NCI-H1092 treated with DMSO at 0.1 percent for 48 hours (cell line): Measurements from ENCODE around the gene HLA-B.
"Not testable (repeated sequence)": the region's sequence is repeated elsewhere in the genome, so short reads cannot be mapped to it uniquely, and the experiment has no call there.

Experiments
- DNase-seq: peaks from one replicate; lab custom pipeline; 2025; lab: John Stamatoyannopoulos, UW

Gene HLA-B

DNA sequence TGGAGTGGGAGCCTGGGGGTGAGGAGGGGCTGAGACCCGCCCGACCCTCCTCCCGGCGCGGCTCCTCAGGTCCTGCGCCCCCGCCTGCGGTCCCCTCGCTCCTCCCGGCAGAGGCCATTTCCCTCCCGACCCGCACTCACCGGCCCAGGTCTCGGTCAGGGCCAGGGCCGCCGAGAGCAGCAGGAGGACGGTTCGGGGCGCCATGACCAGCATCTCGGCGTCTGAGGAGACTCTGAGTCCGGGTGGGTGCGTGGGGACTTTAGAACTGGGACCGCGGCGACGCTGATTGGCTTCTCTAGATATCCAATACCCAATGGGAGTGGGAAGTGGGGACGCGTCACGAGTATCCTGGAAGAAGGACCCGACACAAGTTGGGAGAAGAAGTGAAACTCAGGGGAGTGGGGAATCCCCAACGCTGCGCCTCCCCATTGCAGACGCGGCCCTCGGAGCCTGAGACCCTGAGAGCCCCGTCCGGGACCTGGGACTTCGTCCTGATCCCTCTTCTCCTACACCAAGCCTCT lies at the start of gene HLA-B:
Gene HLA-B, minus strand, starts transcription at position 234 of the 521 bp plus-strand sequence. Its CDS starts 21 bp downstream, at position 213.
- DNase-seq, result peak; percentile 1

DNA sequence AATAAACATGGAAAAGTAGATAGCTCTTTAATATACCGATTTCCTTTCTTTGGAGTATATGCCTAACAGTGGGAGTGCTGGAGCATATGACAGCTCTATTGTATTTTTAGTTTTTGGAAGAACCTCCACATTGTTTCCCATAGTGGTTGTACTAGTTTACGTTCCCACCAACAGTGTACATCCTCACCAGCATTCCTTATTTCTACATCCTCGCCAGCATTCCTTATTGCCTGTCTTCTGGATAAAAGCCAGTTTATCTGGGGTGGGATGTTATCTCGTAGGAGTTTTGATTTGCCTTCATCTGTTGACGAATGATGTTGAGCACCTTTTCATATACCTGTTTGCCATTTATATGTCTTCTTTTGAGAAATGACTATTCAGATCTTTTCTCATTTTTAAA lies 49.0 kb upstream of the HLA-B start:
- no peak for DNase-seq

DNA sequence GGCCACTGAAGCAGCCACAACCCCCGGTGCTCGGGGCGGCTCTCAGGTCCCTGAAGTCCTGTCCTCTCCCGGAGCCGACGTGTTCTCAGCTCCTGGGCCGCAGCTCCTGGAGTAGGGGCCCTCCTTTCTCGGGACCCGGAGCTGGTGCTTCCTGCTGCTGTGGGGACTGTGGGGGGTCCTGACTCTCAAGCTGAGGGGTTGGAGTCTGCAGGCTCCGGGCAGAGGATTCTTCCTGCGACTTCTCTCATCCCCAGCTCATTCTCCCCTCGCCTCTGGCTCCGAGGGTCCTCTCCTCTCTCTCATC lies 47.0 kb upstream of the HLA-B start:
- DNase-seq, result not testable (repeated sequence)

DNA sequence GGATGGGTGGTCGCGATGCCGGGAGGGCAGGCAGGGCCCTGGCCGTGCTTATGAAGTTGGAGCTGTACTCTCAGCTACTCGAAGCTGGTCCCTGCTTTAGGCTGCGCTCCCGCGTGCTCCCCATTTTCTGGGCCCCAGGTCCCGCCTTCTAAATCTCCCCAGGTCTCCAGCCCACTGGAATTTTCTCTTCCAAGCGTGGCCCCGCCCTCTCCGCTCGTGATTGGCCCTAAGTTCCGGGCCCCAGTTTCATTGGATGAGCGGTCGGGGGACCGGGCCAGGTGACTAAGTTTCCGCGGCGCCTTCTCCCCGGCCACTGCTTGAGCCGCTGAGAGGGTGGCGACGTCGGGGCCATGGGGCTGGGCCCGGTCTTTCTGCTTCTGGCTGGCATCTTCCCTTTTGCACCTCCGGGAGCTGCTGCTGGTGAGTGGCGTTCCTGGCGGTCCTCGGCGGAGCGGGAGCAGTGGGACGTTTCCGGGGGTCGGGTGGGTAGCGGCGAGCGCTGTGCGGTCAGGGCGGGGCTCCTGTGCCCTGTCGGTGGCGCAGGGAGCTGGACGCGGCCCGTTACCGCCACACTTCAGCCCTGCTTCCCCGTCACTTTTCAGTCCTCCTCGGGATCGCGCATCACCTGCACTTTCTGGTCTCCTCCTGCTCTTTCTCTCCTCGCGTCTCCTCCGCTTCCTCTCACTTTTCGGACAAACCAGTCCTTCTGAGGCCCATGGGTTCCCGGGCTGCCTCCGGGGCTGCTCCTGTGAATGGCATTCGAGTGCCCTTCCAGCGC lies 46.5 kb upstream of the HLA-B start, which contains the start of gene MICA:
Gene MICA, plus strand, starts transcription at position 313 of the 778 bp plus-strand sequence. Its CDS starts 38 bp downstream, at position 351.
- no peak for DNase-seq

DNA sequence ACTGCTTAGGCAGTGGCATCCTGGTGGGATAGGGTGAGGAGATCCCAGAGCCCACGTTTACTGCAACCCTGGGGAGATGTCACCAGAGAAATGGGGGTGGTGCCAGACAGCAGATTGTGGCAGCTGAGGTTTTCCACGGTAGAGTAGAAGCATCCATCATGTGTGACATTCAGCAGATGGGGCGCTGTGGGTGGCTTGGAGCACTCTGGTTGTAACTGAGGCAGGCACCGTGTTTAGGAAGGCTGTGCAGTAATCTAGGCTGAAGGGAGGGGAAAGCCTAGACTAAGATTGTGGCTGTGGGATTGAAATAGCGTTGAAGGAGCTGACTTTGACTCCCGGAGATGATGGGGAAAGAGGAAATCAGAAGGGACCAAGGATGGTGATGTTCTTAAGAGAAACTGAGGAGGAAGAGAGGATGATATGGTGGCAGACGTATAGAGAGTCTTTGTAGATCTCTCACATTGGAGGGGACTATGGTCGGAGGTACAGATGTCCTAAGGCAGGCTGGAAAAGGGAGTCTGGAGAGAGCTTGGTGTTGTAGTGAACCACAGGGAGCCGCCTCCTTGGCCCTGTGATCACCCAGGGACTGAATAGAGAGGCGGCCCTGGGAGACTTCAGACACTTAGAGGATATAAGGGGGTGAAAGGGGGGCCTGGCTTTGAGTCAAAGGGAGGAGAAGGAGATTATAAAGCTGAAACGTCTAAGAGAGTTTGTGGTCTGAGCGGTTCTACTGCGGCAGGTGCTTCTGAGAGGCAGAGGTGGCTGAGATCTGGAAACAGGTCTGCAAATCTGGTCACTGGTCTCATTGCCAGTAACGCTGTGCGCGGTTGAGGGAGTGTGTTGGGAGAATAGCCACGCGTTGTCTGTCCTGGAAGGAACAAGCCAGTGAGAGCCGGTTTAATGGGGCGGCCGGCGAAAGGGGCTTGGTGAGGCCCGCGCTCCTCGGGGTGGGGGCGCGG lies 45.6 kb upstream of the HLA-B start:
- DNase-seq, result no peak

DNA sequence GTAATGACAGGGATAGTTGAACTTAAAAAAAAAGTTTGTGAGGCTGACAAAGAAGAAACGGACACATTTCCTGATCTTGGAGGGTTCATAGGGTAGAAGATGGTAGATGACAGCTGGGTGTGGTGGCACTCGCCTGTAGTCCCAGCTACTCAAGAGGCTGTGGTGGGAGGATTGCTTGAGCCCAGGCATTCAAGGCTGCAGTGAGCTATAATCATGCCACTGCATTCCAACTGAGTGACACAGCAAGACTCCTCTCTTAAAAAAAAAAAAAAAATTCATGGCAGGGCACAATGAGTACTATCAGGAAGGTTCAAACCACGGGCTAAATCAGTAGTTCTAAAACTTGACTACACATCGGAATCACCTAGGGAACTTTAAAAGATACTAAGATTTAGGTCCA lies 44.4 kb upstream of the HLA-B start:
- DNase-seq, result no peak

DNA sequence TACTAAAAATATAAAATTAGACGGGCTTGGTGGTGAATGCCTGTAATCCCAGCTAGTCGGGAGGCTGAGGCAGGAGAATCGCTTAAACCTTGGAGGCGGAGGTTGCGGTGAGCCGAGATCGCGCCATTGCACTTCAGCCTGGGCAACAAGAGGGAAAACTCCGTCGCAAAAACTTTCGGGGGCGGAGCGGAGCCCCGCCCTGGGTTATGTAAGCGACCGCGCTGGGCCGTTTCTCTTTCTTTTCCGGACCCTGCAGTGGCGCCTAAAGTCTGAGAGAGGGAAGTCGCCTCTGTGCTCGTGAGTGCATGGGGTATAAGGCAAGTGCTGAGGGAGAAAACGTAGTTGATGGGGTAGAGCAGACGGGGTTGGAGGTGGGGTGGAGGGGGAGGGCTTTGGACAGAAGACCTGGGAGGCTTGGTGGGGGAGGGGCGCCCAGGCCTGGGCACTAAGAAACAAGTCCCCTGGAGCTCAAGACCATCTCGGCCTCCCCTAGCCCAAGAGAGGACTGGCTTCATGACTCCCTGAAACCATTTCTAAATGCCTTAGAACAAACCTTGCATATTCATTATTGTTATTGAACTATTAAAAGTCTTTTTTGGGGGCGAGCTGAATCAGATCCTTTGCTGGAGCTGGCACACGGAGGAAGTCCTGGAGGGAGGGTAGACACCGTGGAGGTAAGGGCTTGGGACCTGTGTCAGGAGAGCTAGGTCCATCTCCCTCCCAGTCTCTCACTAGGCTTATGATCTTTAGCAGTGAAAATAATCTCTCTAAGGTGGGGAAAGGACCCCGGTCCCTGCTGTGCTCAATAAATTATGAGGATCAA lies 43.7 kb upstream of the HLA-B start:
- no peak for DNase-seq

DNA sequence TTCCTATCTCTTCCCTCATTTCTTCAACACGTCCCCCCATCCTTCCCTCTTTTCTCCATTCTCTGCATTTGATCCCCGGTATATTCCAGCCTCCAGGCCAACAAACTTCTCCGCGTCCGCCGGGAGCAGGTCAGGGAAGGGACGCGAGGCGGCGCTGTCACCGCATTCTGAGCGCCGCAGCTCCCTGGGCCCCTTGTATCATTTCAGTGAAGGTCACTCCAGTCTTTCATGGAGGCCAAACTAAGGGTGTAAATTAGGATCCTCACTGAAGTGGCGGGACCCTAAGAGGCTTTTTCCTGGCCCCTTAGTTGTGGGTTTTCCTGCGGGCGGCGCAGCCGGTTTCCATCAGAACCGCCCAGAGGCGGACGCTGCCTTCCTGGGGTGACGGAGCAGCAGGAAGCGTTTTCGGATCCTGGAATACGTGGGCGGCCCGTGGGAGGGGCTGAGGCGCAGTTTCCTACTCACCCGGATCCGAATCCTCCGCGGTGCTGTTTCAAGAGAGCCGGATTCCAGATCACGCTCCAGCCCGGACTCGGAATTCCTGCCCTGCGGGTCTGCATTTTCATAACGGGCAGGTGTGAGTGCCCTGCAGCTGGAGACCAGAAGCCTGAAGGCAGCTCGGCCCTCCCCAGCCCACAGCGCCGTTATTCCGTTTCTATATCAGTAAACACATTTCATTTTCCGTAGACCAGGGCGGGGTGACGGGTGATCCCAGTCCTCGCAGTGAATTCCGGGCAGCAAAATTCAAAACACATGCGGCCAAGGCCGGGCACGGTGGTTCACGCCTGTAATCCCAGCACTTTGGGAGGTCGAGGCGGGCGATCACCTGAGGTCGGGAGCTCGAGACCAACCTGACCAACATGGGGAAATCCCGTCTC lies 42.8 kb upstream of the HLA-B start:
- peak; percentile 1 for DNase-seq

DNA sequence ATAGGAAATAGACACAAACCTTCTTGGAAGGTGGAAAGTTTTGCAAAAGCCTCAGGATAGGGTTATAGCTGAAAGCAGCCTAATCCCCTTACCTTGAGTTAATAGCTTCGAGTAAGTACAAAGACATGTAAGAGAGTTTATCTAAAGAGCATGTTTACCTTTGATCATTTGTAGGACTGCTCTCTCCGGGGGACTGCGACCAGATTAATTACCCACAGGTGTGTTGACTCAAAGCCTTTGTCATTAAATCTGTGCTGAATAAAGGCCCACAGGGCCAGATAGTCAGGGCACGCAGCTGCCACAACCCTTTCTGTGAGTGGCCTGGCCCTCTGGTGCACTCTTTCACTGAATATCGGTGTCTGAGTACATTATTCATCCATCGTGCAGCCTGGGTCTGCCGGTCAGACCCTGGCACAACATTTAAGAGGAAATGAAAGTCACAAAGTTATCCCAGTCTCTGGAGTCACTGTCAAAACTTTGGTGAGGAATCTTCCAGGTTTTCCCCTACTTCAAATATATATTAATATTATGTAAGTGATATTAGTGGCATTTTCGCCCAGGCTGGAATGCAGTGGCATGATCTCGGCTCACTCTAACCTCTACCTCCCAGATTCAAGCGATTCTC lies 41.0 kb upstream of the HLA-B start:
- DNase-seq, result no peak

DNA sequence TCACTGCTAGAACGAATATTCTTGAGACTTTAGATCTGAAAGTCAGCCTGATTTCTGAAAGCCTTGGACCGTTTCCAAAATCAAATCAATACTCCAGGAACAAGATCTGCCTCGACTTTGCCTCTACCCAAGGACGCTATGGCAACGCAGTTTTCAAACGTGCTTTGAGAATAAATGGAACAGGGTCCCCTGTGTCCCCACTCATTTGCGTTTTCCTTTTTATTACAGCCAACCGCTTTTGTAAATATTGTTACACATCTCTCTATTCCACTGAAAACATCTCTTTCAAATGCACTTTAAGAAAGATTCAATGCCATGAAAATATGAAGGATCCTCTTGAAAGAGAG lies 40.1 kb upstream of the HLA-B start:
- not testable (repeated sequence) for DNase-seq

DNA sequence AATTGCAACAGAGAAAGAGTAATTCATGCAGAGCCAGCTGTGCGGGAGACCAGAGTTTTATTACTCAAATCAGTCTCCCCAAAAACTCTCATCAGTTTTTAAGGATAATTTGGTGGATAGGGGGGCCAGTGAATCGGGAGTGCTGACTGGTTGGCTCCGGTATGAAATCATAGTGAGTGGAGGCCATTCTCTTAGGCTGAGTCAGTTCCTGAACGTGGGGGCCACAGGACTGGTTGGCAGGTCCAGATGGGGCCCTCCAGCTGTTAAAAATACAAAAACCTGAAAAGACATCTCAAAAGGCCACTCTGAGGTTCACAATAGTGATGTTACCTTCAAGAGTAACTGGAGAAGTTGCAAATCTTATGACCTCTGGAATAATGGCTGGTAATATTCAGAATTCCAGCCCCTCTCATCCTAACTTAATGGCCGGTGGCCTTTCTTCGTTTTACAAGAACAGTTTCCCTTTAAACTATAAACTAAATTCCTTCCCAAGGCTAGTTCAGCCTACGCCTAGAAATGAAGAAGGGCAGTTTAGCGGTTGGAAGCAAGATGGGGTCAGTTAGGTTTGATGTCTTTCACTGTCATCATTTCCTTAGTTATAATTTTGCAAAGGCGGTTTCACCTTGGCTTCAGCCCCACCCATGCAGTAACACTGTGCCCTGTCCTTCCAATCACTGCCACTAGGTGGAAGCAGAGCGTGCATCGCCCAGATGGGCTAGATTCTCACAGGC lies 39.6 kb upstream of the HLA-B start:
- peak; percentile 5 for DNase-seq

DNA sequence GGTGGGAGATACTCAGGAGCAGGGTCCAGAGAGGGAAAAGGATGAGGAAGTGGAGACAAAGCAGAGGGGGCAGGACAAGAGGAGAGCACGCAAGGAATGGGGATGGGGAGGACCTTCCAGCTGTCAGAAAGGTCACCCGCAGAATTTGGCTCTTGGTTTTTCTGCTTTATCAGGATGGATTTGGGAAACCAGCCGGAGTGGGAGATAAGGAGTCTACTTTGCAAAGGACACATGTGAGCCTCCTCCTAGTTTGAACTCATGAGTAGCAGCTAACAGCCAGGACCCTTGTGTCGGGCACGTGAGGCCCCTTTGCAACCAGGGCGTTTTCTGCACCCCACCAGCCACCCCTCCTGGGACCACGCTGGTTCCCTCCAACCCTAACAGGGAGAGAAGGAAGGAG lies 38.9 kb upstream of the HLA-B start:
- no peak for DNase-seq

DNA sequence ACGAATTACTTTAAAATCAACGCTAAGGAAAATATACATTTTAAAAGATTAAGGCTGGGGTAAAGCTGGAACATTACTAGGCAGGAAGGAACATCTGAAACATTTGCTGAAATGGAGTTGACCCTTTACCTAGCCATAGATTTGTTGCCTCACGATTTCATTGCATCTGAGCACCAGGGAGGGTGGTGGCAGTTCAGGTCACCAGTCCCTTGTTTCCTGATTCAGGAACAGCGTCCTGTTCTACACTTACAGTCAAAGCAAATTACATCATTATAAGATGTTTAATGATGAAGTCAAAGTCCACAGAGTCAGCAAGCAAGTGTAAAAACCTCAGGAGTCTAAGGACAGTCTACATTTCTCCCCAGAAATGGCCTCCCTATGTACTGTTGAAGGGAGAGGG lies 37.4 kb upstream of the HLA-B start:
- DNase-seq, result no peak

DNA sequence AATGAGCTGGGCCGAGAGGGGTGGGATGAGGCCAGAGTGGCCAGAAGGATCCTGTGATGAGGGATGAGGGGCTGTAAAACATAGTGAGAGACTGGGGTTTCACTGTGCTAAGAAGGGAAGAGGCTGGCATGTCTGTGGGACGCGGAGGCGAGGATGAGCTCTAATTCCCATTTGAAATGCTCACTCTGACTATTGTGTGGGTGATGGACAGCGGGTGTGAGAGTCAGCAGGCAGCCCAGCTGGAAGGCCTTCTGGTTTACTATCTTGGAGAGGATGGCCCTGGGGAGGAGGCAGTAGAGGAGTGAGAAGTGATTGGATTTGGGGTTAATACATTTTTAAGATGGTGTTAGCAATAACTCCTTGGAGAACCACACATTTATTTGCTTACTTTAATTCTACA lies 37.0 kb upstream of the HLA-B start:
- no peak for DNase-seq

DNA sequence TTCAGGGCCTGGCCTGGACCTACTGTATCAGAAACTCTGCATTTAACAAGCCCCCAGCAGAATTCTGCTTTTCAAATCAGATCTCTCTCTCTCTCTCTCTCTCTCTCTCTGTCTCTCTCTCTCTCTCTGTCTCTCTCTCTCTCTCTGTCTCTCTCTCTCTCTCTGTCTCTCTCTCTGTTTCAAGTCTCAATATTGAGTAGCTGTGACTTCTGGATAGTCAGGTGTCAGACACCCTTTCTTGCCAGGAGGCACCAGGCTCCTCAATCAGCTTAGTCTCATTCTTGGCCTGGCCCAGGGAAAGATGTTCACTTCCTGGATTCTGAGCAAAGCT lies 32.8 kb upstream of the HLA-B start:
- DNase-seq, result not testable (repeated sequence)

DNA sequence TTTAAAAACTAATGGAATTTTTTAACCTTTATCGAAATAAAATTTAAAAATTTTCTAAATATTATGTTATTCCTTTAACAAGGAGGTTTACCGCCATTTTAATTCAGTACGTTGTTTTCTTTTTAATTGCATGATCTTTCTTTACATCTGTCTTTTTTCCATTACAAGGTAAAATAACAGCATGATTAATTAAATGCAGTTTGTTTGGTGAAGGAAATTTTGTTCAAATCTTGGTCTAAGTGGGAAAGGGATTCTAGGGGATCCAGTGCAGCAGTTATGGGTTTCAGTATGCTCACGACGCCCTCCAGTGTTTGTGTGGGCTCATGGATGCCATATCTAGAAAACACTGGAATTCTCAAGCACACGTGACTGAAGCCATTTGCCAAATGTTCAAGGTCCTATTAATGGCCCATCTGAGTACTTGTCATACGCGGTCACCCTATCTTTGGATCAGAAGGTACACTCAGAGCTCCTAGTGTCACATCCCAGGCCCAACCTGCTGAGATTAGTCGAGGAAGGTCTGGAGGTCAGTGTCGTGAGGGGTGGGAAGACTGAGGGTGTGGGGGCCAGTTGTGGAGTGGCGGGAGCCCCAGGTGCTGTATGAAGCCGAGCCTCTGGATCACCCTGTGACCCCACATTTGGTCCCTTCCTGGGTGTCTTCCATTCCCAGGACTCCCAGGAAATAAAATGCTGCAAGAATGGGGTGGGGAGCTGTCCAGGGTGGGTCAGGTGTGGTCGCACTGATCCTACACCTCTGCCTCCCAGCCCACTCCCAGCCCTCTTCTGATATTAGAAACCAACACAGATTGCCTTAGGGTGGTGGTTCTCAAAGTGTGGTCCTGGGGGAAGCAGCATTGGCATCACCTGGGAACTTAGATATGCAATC lies 32.2 kb upstream of the HLA-B start:
- DNase-seq, result not testable (repeated sequence)

DNA sequence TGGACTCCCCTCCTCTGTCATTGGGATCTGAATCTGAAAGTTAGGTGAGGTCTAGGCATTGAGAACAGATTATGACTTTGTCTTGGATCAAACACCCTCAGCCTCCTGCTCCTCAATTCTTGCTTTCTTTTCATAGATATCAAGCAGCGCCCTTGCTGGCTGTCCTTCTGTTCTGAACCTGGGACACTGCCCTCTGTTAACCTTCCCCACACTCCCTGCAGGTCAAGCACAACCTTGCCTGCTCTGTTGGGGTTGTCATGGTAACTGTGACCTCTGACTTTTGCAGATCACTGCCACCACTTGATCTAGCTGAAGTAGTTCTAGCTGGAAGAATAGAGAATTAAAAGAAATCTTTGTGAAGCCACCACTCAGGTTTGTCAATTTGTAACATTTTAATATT lies 30.0 kb upstream of the HLA-B start:
- no peak for DNase-seq

DNA sequence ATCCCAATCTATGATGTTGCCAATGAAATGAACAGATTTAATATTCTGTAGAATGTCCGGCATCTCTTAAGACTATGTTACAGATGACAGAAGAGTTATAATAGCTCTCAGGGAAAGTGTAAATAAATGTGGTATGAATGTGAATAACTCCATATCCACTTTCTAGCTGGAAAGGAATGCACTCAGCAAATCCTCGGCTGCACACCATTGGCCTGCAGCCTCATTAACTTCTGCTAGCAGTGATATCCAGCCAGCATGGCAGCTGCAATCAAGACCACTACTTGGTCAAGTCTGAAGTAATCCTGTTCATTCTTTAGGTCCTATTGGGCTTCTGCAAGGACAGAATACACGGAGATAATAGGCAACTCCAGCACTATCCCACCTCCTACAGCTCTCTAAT lies 29.1 kb upstream of the HLA-B start:
- no peak for DNase-seq

DNA sequence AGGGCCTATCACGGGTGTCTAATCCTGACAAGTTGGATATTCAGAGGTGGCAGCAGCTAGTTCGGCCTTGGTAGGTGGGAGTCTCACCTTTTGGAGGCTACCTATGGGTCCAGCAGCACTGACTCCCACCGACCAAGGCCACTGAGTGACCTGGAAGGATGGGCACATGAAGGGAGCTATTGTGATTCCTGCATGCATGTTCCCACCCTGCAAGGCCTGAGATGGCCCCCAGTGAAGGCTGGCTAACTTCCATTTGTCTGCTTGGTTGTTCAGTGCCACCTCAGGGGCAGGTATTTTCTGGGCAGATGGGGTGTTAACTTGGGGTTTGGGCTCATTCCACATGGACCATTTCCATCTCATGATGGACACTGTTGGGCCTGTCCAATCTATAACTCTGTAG lies 28.1 kb upstream of the HLA-B start:
- no peak for DNase-seq
